RWPE1 (cell line): ENCODE results near the gene ESR2.

Experiments
- CTCF ChIA-PET: fragments of 350-600 bp; sonication (Branson Sonifier 250); formaldehyde crosslinking; extraction: SDS; loops from one replicate; lab custom pipeline; 2021; lab: Yijun Ruan, JAX
- POLR2A ChIA-PET: fragments of 400-600 bp; formaldehyde crosslinking; extraction: SDS; loops from one replicate; lab custom pipeline; 2020; ENCODE audit warnings: antibody characterized with exemption; ENCODE audit not compliant: low non-redundant PET; lab: Yijun Ruan, JAX
- DNase-seq: peaks from one replicate; pipeline ENCODE4 v3.0.0; 2012; ENCODE audit warnings: low spot score
- H3K27ac ChIP-seq: fragments of 450-650 bp; 2 replicates; pipeline ENCODE4 v1.5.1; 2017
- CTCF ChIP-seq: fragments of 450-650 bp; conservative IDR thresholded peaks from 2 replicates; pipeline ENCODE4 v1.5.1; 2017; ENCODE audit warnings: low read depth, mild to moderate bottlenecking

Gene ESR2

GRCh38 chr14:64293976-64294671 is at the start of gene ESR2:
Gene ESR2, minus strand, starts transcription at chr14:64294371. Its CDS starts 11,386 bp downstream, at chr14:64282985.
- POLR2A ChIA-PET: no interaction called here
- no peak within 1 kb of the TSS for H3K27ac ChIP-seq
- DNase-seq: no peak

GRCh38 chr14:64340560-64341196 is 46.5 kb upstream of the ESR2 start:
- no peak overlapping the region for H3K27ac ChIP-seq
- ChIA-PET POLR2A (no interaction called here), CTCF (no interaction called here)
- DNase-seq: no peak
- TF ChIP-seq CTCF: no peak

More at GRCh38 chr14:64293976-64294671, at the start of gene ESR2:
- CTCF ChIA-PET: interaction anchor here (0.6 to 1.6 kb wide), 4 partner anchors 9 to 209 kb away, joined by 3 to 8 read pairs (median 3); no protein-coding TSS in a partner anchor
- no peak for TF ChIP-seq CTCF

- H3K27ac ChIP-seq: peak overlapping the region; percentile 94
- TF ChIP-seq CTCF: no peak
- POLR2A ChIA-PET: interaction anchor here (0.7 kb wide), 2 partner anchors 49 to 50 kb away, joined by 3 to 4 read pairs; no protein-coding TSS in a partner anchor
- CTCF ChIA-PET: interaction anchor here (0.6 to 2.3 kb wide), 4 partner anchors 16 to 338 kb away, joined by 3 to 4 read pairs (median 4); no protein-coding TSS in a partner anchor
- peak; percentile 99 for DNase-seq
These were observed 44.6 kb upstream of the ESR2 start for GRCh38 chr14:64338616-64339316.

GRCh38 chr14:64337888-64338615 is 43.9 kb upstream of the ESR2 start:
- CTCF ChIA-PET: interaction anchor here (0.5 to 2.3 kb wide), 6 partner anchors 15 to 769 kb away, joined by 3 to 5 read pairs (median 4); no protein-coding TSS in a partner anchor
- TF ChIP-seq CTCF: 0 out of 2 replicates have a peak, but pooled peaks have one; percentile 13
- DNase-seq: peak; percentile 46
- H3K27ac ChIP-seq: peak overlapping the region; percentile 94
- POLR2A ChIA-PET: interaction anchor here (0.6 to 0.7 kb wide), 3 partner anchors 49 to 181 kb away, joined by 3 to 4 read pairs (median 4); no protein-coding TSS in a partner anchor

- ChIA-PET CTCF (no interaction called here), POLR2A (no interaction called here)
- no peak for DNase-seq
- TF ChIP-seq CTCF: no peak
- H3K27ac ChIP-seq: no peak overlapping the region
These were observed 35.0 kb upstream of the ESR2 start for GRCh38 chr14:64329149-64329548.
